Activated T-cell treated with anti-CD3 and anti-CD28 coated beads, Interleukin-2, amount 50 U/mL, for 24 hours (primary cell): ENCODE measurements around the gene MIS18BP1.
A peak's percentile ranks its signal among the peaks of the same experiment; 100 is the strongest.
"Not testable (repeated sequence)": the region's sequence is repeated elsewhere in the genome, so short reads cannot be mapped to it uniquely, and the experiment has no call there.

ENCODE experiments used
- DNase-seq: peaks from one replicate; pipeline ENCODE4 v3.0.0-alpha.2; 2020
- H3K27ac Mint-ChIP-seq: 2 replicates; pipeline ENCODE4 v1.8.0; 2020; ENCODE audit warnings: mild to moderate bottlenecking, mixed read lengths
- H3K27me3 Mint-ChIP-seq: 2 replicates; pipeline ENCODE4 v1.8.0; 2020; ENCODE audit warnings: mixed read lengths
- H3K36me3 Mint-ChIP-seq: 2 replicates; pipeline ENCODE4 v1.8.0; 2020; ENCODE audit warnings: low read depth, mixed read lengths
- H3K4me1 Mint-ChIP-seq: 2 replicates; pipeline ENCODE4 v1.8.0; 2020; ENCODE audit warnings: low read depth, mixed read lengths
- H3K4me3 Mint-ChIP-seq: 2 replicates; pipeline ENCODE4 v1.8.0; 2020; ENCODE audit warnings: mild to moderate bottlenecking, moderate library complexity, mixed read lengths
- H3K9me3 Mint-ChIP-seq: 2 replicates; pipeline ENCODE4 v1.8.0; 2020; ENCODE audit warnings: mixed read lengths

Gene MIS18BP1

DNA sequence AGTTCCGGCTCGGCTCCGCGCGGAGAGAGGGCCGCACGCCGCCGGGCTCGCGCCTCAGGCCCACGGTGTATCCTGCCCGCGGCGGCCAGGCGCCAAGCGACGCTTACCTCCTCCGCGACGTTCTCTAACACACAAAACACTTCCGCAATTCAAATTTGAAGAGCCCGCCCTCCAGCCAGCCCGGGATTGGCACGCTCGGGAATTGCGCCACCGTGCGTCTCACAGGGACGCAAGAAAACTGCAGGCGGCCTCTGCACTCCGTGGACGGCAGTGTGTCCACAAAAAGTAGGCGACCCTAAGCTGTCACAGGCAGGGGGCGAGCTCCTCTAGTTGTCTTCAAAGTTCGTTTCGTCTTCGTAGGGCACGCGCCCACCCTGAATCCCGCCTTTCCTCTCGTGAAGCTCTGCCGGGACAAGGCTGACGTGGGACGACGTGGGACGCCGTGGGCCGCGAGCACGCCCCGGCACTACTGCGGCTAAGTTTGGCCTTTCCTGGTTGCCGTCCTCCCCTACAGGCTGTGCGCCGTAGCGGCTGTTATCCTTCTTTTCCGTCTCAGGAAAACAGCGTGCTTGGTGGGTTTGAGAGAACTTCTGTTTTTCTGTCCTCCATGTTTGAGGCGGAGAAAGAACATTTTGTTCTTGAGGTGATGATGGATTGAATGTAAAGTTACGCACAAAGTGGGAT is at the start of gene MIS18BP1:
TSS of gene MIS18BP1 (minus strand) at position 133 of the 684 bp plus-strand sequence. CDS start 5,916 bp downstream, outside the sequence.
- peaks cover 22% of the 10 kb centered on the region for H3K4me1 Mint-ChIP-seq
- H3K36me3 Mint-ChIP-seq, result peaks cover 25% of the 10 kb centered on the region
- DNase-seq, result peak; percentile 94
- peak within 1 kb of the TSS; percentile 96 for H3K27ac Mint-ChIP-seq
- H3K9me3 Mint-ChIP-seq, result peaks cover 13% of the 10 kb centered on the region
- H3K27me3 Mint-ChIP-seq, result no peaks in the 10 kb centered on the region
- peak within 1 kb of the TSS; percentile 88 for H3K4me3 Mint-ChIP-seq

DNA sequence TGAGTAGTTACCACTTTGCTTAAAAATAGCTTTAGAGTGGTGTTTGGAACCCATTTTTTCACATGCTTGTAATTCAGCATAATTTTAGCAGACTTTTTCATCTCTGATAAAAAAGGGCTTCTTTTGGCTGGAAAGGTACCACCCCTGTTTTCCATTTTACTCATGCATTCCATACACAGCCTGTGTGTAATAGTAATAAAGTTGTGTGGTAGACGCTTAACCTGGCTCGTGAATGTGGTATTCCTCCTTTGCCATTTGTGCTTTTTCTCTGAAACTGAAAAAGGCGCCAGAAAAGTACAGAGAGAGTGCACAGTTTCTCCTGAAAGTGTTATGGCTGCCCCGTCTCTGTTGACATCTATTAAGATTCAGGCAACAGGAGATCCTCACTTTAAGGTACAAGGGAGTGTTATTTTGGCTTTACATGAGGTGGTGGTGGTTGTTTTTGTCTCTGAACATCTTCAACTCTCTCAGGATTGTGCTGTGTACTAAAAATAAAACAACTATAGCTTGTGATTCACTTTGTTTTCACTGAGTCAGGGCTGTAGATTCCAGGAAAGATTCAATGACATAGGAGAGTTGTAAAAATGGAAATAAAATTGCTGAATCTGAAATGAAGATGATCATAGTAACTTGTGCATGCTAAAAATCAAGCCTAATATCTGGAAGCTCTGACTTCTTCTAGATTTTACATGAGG is 45.6 kb upstream of the MIS18BP1 start:
- Mint-ChIP-seq H3K4me1 (peaks cover 7% of the 10 kb centered on the region), H3K9me3 (peaks cover 2% of the 10 kb centered on the region), H3K4me3 (peak overlapping the region; percentile 6), H3K27me3 (no peaks in the 10 kb centered on the region), H3K36me3 (no peaks in the 10 kb centered on the region), H3K27ac (peak overlapping the region; percentile 57)
- no peak for DNase-seq

DNA sequence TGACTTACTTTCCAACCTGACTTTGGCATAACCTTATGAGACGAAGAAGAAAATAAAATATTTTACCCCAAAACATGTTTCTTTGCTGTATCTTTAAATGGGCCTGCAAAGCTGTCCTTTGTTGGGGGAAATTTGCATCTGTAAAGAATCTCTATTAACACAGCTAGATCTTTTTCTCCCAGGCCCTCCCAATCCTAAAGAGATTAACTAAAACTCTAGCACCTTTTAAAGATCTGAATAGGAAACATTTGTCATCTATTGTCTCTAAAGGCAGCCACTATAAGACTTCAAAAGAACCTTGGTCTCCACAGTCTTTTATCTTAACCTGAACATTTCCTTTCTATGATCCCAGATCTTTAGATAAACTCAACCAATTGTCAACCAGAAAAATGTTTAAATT is 41.8 kb upstream of the MIS18BP1 start:
- H3K4me1 Mint-ChIP-seq, H3K36me3 Mint-ChIP-seq, H3K4me3 Mint-ChIP-seq, H3K27me3 Mint-ChIP-seq, DNase-seq, H3K9me3 Mint-ChIP-seq, H3K27ac Mint-ChIP-seq: not testable (repeated sequence)

DNA sequence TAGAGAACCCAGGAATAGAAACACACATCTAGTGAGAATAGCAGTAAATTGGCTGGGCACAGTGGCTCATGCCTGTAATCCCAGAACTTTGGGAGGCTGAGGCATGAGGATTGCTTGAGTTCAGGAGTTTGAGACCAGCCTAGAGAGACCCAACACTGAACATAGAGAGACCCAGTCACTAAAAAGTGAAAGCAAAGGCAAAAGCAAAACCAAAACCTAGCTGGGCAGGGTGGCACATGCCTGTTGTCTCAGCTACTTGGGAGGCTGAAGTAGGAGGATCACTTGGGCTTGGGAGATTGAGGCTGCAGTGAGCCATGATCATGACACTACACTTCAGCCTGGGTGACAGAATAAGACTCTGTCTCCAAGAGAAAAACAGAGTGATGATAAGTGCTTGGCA is 37.5 kb upstream of the MIS18BP1 start:
- Mint-ChIP-seq H3K36me3 (no peaks in the 10 kb centered on the region), H3K4me3 (no peak overlapping the region), H3K27me3 (peaks cover 12% of the 10 kb centered on the region), H3K4me1 (peaks cover 2% of the 10 kb centered on the region), H3K9me3 (no peaks in the 10 kb centered on the region), H3K27ac (no peak overlapping the region)
- DNase-seq, result no peak

DNA sequence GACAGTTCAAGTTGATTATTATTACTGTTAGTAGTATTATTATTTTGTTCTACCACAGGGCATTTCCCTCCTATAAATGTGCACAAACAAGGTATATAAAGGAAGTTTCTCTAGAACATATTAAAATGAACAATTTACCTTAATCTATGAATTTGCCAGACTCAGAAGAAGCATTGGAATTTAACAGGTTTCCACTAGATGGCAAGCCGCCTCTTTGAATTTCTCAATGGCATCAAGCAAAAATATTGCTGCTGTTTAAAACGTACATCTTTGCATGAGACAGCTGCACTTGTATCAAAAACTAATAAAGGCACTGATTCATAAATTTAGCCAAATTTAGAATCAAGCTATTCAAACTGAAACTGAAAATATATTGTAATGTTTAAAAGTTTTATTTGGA is 34.6 kb upstream of the MIS18BP1 start:
- Mint-ChIP-seq H3K27me3 (peaks cover 23% of the 10 kb centered on the region), H3K4me1 (no peaks in the 10 kb centered on the region), H3K4me3 (no peak overlapping the region), H3K27ac (no peak overlapping the region), H3K36me3 (no peaks in the 10 kb centered on the region), H3K9me3 (no peaks in the 10 kb centered on the region)
- no peak for DNase-seq

DNA sequence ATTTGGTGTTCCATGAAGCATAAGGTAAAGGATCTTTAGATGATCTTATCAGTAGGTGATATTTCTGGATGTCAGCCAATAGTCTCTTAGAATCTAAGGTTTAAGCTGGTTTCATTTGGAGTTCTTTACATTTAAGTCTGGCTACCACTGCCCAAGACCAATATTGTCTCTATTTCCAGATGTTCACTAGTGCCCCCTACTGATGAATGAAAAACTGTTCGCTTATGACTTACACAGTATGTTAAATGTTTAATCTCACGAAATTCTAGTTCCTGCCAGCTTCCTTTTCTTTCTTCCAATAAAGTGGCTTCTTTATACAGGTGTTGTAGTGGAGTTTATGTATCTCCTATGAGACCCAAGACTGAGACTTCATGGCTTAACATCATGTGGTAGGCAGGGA is 31.8 kb upstream of the MIS18BP1 start:
- H3K27me3 Mint-ChIP-seq, result peaks cover 28% of the 10 kb centered on the region

DNA sequence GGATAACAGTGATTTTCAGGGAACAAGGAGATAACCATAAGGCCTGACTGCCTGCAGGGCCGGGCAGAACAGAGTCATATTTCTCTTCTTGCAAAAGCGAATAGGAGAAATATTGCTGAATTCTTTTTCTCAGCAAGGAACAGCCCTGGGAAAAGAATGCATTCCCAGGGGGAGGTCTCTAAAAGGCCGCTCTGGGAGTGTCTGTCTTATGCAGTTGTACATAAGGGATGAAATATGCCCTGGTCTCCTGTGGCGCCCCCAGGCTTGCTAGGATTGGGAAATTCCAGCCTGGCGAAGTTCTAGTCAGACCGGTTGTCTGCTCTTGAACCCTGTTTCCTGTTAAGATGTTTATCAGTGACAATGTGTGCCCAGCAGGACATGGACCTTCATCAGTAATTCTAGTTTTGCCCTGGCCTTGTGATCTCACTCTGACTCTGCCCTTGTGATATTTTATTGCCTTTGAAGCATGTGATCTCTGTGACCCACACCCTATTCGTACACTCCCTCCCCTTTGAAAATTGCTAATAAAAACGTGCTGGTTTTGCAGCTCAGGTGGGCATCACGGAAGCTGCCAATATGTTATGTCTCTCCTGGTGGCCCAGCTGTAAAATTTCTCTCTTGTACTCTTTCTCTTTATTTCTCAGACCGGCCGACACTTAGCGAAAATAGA is 28.9 kb upstream of the MIS18BP1 start:
- Mint-ChIP-seq H3K9me3 (peaks cover 16% of the 10 kb centered on the region), H3K27me3 (peaks cover 24% of the 10 kb centered on the region)
- H3K36me3 Mint-ChIP-seq, DNase-seq, H3K4me1 Mint-ChIP-seq, H3K27ac Mint-ChIP-seq, H3K4me3 Mint-ChIP-seq: not testable (repeated sequence)

More for the DNA sequence above, 31.8 kb upstream of the MIS18BP1 start:
- H3K36me3 Mint-ChIP-seq, result peaks cover 2% of the 10 kb centered on the region
- no peak for DNase-seq
- peaks cover 16% of the 10 kb centered on the region for H3K9me3 Mint-ChIP-seq
- no peak overlapping the region for H3K4me3 Mint-ChIP-seq
- no peak overlapping the region for H3K27ac Mint-ChIP-seq
- no peaks in the 10 kb centered on the region for H3K4me1 Mint-ChIP-seq

DNA sequence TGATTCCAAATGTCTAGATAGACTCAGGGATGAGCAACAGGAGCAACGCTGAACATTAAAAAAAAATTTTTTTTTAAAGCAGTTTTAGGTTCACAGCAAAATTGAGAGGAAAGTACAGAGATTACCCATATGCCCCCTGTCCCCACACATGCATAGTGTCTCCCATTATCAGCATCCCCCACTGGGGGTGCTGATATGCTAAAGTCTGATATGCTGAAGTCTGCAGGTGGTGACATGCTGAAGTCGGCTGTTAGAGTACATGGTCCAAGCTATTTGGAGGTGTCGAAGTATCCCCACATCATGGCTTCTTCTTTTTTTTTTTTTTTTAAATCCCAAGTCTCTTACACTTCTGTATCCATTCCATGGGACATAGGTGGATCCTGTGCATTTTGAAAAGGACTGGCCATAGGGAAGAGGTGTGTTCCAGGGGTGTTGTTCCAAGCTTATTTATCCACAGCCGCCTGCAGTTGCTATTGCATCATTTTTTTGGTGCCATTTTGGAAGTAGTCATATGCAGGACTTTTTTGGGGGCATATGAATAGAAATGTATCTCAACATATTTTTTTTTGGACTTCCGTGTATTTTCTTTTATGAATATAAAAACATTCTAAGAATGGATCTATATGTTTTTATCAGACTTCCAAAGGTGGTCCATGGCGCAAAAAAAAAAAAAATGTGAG is 19.0 kb upstream of the MIS18BP1 start:
- H3K4me1 Mint-ChIP-seq, result no peaks in the 10 kb centered on the region
- H3K4me3 Mint-ChIP-seq, result no peak overlapping the region
- no peaks in the 10 kb centered on the region for H3K9me3 Mint-ChIP-seq
- no peak for DNase-seq
- no peak overlapping the region for H3K27ac Mint-ChIP-seq
- no peaks in the 10 kb centered on the region for H3K27me3 Mint-ChIP-seq
- H3K36me3 Mint-ChIP-seq, result no peaks in the 10 kb centered on the region

DNA sequence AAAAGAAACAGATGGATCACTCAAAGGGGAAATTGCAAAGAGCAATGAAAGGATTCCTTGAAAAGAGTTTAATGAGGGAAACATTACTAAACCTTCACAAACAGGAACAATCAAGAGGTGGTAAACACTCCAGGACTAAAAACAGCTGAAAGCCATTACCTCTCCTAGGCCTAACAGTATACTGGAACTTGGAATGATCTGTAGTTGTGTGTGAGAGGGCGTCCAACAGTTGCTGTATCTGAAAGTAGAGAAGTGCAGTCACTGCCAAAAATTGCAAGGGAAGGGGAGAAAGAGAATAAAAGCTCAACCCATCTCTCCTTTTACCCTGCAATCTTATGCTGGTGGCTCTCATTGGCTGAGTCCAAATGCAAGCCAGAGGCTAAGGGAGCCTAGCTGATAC is 17.0 kb upstream of the MIS18BP1 start:
- no peak overlapping the region for H3K27ac Mint-ChIP-seq
- peaks cover 2% of the 10 kb centered on the region for H3K27me3 Mint-ChIP-seq
- DNase-seq, result no peak
- H3K4me3 Mint-ChIP-seq, result no peak overlapping the region
- H3K4me1 Mint-ChIP-seq, result no peaks in the 10 kb centered on the region
- H3K36me3 Mint-ChIP-seq, result no peaks in the 10 kb centered on the region
- H3K9me3 Mint-ChIP-seq, result no peaks in the 10 kb centered on the region

DNA sequence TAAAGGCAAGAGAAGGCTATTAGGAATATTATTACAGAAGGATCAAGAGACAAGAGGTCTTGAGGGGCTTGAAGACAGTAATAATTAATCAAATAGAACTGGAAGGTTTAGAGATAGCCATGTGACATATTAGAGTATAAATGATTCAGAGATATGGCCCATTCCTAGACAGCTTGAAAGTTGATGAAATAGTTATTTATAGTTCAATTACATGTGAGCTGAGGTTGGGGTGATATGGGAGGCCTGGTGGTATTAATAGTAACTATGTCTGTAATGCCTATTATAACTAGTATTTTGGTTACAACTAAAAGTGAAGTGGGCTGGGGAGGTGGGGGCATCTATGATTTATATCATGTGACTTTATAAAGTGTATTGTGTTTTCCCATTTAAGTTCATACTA is 14.1 kb upstream of the MIS18BP1 start:
- Mint-ChIP-seq H3K36me3 (no peaks in the 10 kb centered on the region), H3K27me3 (peaks cover 7% of the 10 kb centered on the region), H3K27ac (no peak overlapping the region), H3K4me3 (no peak overlapping the region), H3K4me1 (no peaks in the 10 kb centered on the region), H3K9me3 (no peaks in the 10 kb centered on the region)
- no peak for DNase-seq

DNA sequence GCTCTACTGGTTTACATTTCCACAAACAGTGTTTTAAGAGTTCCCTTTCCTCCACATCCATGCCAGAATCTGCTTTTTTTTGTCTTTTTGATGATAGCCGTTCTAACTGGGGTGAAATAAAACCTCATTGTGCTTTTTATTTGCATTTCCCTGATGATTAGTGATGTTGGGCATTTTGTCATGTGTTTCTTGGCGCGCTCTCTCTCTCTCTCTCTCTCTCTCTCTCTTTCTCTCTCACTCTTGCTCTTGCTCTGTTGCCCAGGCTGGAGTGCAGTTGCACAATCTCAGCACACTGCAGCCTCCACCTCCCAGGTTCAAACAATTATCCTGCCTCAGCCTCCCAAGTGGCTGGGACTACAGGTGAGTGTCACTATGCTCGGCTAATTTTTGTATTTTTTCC is 9.6 kb upstream of the MIS18BP1 start:
- no peak overlapping the region for H3K27ac Mint-ChIP-seq
- peaks cover 1% of the 10 kb centered on the region for H3K36me3 Mint-ChIP-seq
- H3K27me3 Mint-ChIP-seq, result peaks cover 7% of the 10 kb centered on the region

DNA sequence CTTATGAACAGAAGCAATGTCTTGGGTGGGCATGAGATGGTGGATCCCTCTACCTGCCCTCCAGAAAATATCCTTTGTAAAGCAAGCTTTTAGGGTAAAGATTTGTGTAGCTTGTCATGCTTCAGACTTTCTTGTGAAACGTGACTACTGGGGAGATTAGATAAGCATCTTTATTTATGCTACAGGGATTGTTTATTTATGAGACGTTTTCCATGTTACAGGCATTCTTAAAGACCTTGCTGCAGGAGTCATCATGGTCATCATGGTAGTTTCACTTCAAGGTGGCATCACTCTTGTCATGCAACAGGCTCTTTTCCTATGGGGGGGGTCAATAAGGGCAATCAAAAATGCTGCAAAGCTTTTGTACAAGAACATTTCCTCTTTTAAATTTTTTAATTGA is 8.2 kb upstream of the MIS18BP1 start:
- Mint-ChIP-seq H3K27ac (no peak overlapping the region), H3K9me3 (peaks cover 34% of the 10 kb centered on the region), H3K4me1 (no peaks in the 10 kb centered on the region), H3K27me3 (peaks cover 7% of the 10 kb centered on the region), H3K4me3 (no peak overlapping the region), H3K36me3 (peaks cover 1% of the 10 kb centered on the region)
- no peak for DNase-seq

More for the DNA sequence above, 9.6 kb upstream of the MIS18BP1 start:
- Mint-ChIP-seq H3K4me1 (no peaks in the 10 kb centered on the region), H3K9me3 (peaks cover 26% of the 10 kb centered on the region), H3K4me3 (no peak overlapping the region)
- DNase-seq, result no peak

DNA sequence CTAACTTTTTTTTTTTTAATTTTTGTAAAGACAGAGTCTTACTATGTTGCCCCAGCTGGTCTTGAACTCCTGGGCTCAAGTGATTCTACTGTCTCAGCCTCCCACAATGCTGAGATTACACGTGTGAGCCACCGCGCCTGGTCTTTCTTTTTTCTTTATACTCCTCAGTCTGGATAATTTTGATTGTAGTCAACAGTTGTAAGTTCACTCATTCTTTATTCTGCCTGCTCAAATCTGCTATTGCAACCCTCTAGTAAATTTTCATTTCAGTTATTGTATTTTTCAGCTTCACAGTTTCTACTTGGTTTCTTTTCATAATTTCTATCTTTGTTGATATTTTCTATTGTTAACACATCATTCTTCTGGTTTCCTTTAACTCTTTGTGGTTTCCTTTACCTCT is 5.8 kb upstream of the MIS18BP1 start:
- Mint-ChIP-seq H3K9me3 (peaks cover 34% of the 10 kb centered on the region), H3K27me3 (peaks cover 5% of the 10 kb centered on the region), H3K4me1 (peaks cover under 1% of the 10 kb centered on the region), H3K27ac (no peak overlapping the region), H3K4me3 (no peak overlapping the region), H3K36me3 (peaks cover 2% of the 10 kb centered on the region)
- no peak for DNase-seq

DNA sequence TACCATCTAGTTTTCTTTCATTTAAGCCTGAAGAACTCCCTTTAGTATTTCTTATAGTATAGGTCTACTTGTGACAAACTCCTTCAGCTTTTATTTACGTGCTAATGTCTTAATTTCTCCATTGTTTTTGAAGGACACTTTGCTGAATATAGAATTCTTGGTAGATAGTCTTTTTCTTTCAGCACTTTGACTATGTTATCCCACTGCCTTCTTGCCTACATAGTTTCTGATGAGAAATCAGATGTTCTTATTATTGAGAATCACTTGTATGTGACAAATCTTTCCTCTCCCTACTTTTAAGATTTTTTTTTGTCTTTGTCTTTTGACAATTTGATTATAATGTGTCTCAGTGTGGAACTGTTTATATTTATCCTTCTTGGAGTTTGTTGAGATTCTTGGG is 5.1 kb upstream of the MIS18BP1 start:
- H3K9me3 Mint-ChIP-seq, result peaks cover 34% of the 10 kb centered on the region

More for the DNA sequence above, 5.1 kb upstream of the MIS18BP1 start:
- H3K4me1 Mint-ChIP-seq, result peaks cover 6% of the 10 kb centered on the region
- H3K27ac Mint-ChIP-seq, result no peak overlapping the region
- no peak overlapping the region for H3K4me3 Mint-ChIP-seq
- H3K27me3 Mint-ChIP-seq, result no peaks in the 10 kb centered on the region
- no peak for DNase-seq
- H3K36me3 Mint-ChIP-seq, result peaks cover 8% of the 10 kb centered on the region
